Uterus (tissue), 2 donors: ENCODE data around the gene H6PD.

ENCODE experiments used
- CTCF ChIP-seq, 4 experiments: fragments of 200-600 bp in 2 of 4; fragments of 450-650 bp in 2 of 4; sonication (generic) in 2 of 4; IDR thresholded peaks; one replicate each; pipeline ENCODE4 v1.5.1; 2016 to 2019; ENCODE audit warnings: antibody characterized with exemption in 4 of 4, mild to moderate bottlenecking in 2 of 4, moderate library complexity in 1 of 4
- POLR2A ChIP-seq, 2 donors: fragments of 450-650 bp; IDR thresholded peaks; one replicate each; pipeline ENCODE4 v1.6.1; 2016; ENCODE audit warnings: antibody characterized with exemption in 2 of 2, mild to moderate bottlenecking in 1 of 2, moderate library complexity in 1 of 2

GRCh38 chr1:9278585-9279153 is 44.1 kb downstream of the H6PD start:
- TF ChIP-seq CTCF (IDR thresholded peaks at IDR 0.05) (no peak), POLR2A (IDR thresholded peaks at IDR 0.05) (no peak)
